ENCODE results near the gene MEAF6. TPM values are rescaled to one million over a fixed set of nuclear protein-coding genes. Genes with fewer than 3 reads are reported as not detected.

MEAF6 gene
- total RNA-seq, 1 experiment from 2014 or later = 72.0 TPM

- peaks cover 79% of the 10 kb centered on the region for H3K36me3 Mint-ChIP-seq (ENCODE audit: insufficient read depth, unreplicated experiment)
- DNase-seq (ENCODE audit: unreplicated experiment) = peak; percentile 60
- intact Hi-C loops (cut with micrococcal nuclease) = loop anchor here (5.0 to 10.0 kb wide), 4 partner anchors 57 to 327 kb away; partner anchors contain the start of genes C1orf122, CDCA8, GNL2 and YRDC
- no peaks in the 10 kb centered on the region for H3K27me3 Mint-ChIP-seq (ENCODE audit: insufficient read depth, unreplicated experiment)
- ChIA-PET POLR2A (interaction anchor here (0.6 to 10.2 kb wide), 12 partner anchors 8 to 1091 kb away, joined by 3 to 159 read pairs (median 11); partner anchors contain the start of genes C1orf122, MEAF6, MRPS15 and SNIP1), CTCF (interaction anchor here (1.1 to 10.4 kb wide), 10 partner anchors 10 to 759 kb away, joined by 3 to 144 read pairs (median 6); partner anchors contain the start of gene MEAF6)
- H3K4me1 Mint-ChIP-seq (ENCODE audit: insufficient read depth, unreplicated experiment) = peaks cover 42% of the 10 kb centered on the region
- BruUV-seq (replicated peaks) = no TSS peak
- H3K27ac Mint-ChIP-seq (ENCODE audit: low read depth, unreplicated experiment) = peak overlapping the region; percentile 93
- peak overlapping the region; percentile 89 for H3K4me3 Mint-ChIP-seq (ENCODE audit: unreplicated experiment)
- TF ChIP-seq, protein P1, sequence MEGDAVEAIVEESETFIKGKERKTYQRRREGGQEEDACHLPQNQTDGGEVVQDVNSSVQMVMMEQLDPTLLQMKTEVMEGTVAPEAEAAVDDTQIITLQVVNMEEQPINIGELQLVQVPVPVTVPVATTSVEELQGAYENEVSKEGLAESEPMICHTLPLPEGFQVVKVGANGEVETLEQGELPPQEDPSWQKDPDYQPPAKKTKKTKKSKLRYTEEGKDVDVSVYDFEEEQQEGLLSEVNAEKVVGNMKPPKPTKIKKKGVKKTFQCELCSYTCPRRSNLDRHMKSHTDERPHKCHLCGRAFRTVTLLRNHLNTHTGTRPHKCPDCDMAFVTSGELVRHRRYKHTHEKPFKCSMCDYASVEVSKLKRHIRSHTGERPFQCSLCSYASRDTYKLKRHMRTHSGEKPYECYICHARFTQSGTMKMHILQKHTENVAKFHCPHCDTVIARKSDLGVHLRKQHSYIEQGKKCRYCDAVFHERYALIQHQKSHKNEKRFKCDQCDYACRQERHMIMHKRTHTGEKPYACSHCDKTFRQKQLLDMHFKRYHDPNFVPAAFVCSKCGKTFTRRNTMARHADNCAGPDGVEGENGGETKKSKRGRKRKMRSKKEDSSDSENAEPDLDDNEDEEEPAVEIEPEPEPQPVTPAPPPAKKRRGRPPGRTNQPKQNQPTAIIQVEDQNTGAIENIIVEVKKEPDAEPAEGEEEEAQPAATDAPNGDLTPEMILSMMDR (IDR thresholded peaks at IDR 0.05; ENCODE audit: unreplicated experiment) = no peak
- H3K9me3 Mint-ChIP-seq (ENCODE audit: unreplicated experiment) = no peaks in the 10 kb centered on the region
These were observed 36.6 kb downstream of the MEAF6 start for GRCh38 chr1:37477946-37478345.

DNA sequence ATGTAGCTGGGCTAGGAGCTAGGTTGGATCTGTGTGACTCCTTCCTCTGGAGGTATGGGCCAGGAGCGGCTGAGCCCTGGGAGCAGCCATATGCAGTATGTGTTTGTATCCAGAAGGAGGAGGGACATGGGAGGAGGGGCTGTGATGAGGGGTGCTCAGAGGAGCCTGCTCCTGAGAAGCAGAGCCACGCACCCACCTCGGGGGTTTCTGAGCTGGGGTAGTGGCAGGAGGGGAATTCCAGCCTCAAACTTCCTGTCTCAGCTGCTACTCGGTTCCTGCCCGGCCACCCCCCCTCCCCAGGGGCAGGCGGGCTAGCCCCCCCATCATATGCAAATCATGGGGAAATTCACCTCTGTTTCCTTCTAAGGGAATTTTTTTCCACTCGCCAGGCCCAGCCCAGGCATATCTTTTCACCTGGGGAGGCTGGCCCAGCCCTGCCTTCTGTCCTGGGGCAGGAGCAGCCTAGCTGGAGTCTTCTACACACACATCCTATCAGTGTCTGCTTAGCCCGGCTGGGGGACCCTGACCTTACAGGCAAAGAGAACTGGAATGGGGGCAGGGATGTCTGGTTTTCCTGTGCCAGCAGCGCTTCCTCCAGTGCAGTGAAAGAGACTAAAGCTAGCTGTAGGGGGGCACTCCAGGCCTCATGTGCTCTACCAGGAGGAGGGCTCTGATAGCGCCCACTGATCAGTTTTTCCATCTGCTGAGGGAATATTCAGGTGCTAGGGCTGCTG lies 37.2 kb downstream of the MEAF6 start:
- Mint-ChIP-seq H3K27me3 (ENCODE audit: insufficient read depth, unreplicated experiment) (no peaks in the 10 kb centered on the region), H3K4me3 (ENCODE audit: unreplicated experiment) (peak overlapping the region; percentile 89), H3K27ac (ENCODE audit: low read depth, unreplicated experiment) (peak overlapping the region; percentile 93), H3K36me3 (ENCODE audit: insufficient read depth, unreplicated experiment) (peaks cover 74% of the 10 kb centered on the region), H3K4me1 (ENCODE audit: insufficient read depth, unreplicated experiment) (peaks cover 44% of the 10 kb centered on the region), H3K9me3 (ENCODE audit: unreplicated experiment) (no peaks in the 10 kb centered on the region)
- intact Hi-C loops (cut with micrococcal nuclease) = loop anchor here (5.0 to 10.0 kb wide), 4 partner anchors 57 to 327 kb away; partner anchors contain the start of genes C1orf122, CDCA8, GNL2 and YRDC
- DNase-seq (ENCODE audit: unreplicated experiment) = peak; percentile 69
- ChIA-PET CTCF (interaction anchor here (0.6 to 10.4 kb wide), 10 partner anchors 11 to 1233 kb away, joined by 3 to 144 read pairs (median 6); partner anchors contain the start of gene MEAF6), POLR2A (interaction anchor here (0.6 to 10.2 kb wide), 18 partner anchors 9 to 1403 kb away, joined by 3 to 159 read pairs (median 3); partner anchors contain the start of genes C1orf122, MEAF6 and YRDC)
- no TSS peak for BruUV-seq (replicated peaks)
- TF ChIP-seq, protein P1 (IDR thresholded peaks at IDR 0.05; ENCODE audit: unreplicated experiment) = no peak

DNA sequence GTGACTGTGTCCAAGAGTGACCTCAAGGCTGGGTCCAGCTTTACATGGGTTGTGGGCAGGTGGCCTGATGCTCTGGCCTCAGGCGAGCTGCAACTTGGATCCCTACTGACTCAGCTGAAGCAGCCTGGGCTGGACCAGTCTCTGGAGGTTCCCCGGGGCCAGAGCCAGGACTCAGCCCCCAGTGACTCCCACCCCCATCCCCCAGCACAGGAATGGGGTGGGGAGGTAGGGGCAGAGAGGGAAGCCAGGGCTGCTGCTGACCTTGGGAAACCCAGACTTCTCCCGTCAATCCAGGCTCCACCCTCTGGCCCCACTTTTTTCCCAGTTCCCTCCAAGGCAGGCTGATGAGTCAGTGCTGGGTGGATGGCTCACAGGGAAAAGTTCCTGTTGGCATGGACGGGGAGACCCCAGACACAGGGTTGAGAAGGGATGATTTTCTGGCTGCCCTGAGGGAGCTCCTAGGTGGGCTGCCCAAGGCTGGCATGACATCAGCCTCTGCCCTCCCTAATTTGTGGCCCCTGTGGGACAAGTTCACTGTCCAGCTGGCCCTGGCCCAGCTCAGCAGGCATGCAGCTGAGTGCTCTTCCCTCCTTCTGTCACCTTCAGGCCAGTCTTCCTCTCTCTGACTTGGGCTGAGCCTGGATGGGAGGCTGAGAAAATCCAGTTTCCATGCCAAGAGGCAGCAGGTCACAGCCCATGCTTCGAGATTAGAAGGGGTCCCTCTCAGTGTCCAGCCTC lies 37.9 kb downstream of the MEAF6 start:
- CTCF ChIA-PET = interaction anchor here (0.6 to 10.4 kb wide), 12 partner anchors 12 to 1232 kb away, joined by 3 to 144 read pairs (median 4); partner anchors contain the start of gene MEAF6
- Mint-ChIP-seq H3K4me3 (ENCODE audit: unreplicated experiment) (peak overlapping the region; percentile 89), H3K4me1 (ENCODE audit: insufficient read depth, unreplicated experiment) (peaks cover 47% of the 10 kb centered on the region), H3K9me3 (ENCODE audit: unreplicated experiment) (no peaks in the 10 kb centered on the region), H3K27ac (ENCODE audit: low read depth, unreplicated experiment) (peak overlapping the region; percentile 94), H3K27me3 (ENCODE audit: insufficient read depth, unreplicated experiment) (no peaks in the 10 kb centered on the region), H3K36me3 (ENCODE audit: insufficient read depth, unreplicated experiment) (peaks cover 66% of the 10 kb centered on the region)
- BruUV-seq (replicated peaks) = no TSS peak
- TF ChIP-seq, protein P1 (IDR thresholded peaks at IDR 0.05; ENCODE audit: unreplicated experiment) = no peak
- peak; percentile 95 for DNase-seq (ENCODE audit: unreplicated experiment)
- intact Hi-C loops (cut with micrococcal nuclease) = loop anchor here (5.0 to 10.0 kb wide), 4 partner anchors 58 to 328 kb away; partner anchors contain the start of genes C1orf122, CDCA8, GNL2 and YRDC
- POLR2A ChIA-PET = interaction anchor here (0.6 to 10.2 kb wide), 25 partner anchors 10 to 1404 kb away, joined by 3 to 159 read pairs (median 3); partner anchors contain the start of genes C1orf122, MEAF6, MTF1 and SNIP1
